ENCODE measurements around the gene QSOX1. TPM values are rescaled to one million over a fixed set of nuclear protein-coding genes. Genes with fewer than 3 reads are reported as not detected.

QSOX1 gene
- total and polyA plus RNA-seq, 2 donors (not counting 3 experiments of a cell fraction or from before 2014, with no cell fraction given) = 256 to 415 TPM

DNA sequence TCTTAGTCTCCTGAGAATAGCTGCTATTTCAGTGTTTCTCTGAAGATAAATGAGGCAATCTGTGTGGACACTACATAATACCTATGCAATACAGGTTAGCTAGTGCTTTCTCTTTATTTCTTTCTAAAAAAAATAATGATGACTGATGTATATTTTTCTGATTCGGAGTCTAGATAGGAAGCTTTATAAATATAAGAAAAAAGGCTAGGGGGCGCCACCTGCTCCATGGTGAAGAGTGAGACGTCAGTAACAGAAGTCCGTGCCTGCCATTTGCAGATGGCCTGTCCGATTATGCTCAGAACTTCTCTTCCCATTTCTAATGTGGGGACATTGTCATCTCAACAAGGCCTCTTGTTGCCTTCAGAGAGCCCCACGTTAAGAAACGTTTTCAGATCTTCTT, 26.4 kb downstream of the QSOX1 start:
- Histone ChIP-seq H3K36me3 (ENCODE audit: control insufficient read depth in 2 of 2, extremely low read depth in 1 of 2, insufficient read depth in 2 of 2, low read length in 2 of 2) (peaks cover 8 to 16% of the 10 kb centered on the region in 2 experiments), H3K9me3 (replicated peaks; ENCODE audit: control insufficient read depth, insufficient read depth, low read length) (no peaks in the 10 kb centered on the region), H4K20me1 (replicated peaks; ENCODE audit: control insufficient read depth, extremely low read depth, insufficient read depth, low read length) (no peaks in the 10 kb centered on the region), H3K4me3 (replicated peaks in 1 of 3; ENCODE audit: insufficient read depth in 1 of 3, low read depth in 1 of 3, low read length in 3 of 3) (no peak overlapping the region), H3K27ac (ENCODE audit: insufficient read depth, low read depth, low read length) (no peak overlapping the region), H3K79me2 (ENCODE audit: control insufficient read depth, insufficient read depth, low read length) (no peaks in the 10 kb centered on the region), H2AFZ (ENCODE audit: low read depth, low read length) (no peak overlapping the region), H3K9ac (replicated peaks; ENCODE audit: extremely low read depth, insufficient read depth, low read length) (no peak overlapping the region), H3K4me2 (ENCODE audit: insufficient read depth, low read length) (no peak overlapping the region), H3K9me1 (replicated peaks; ENCODE audit: control insufficient read depth, extremely low read depth, insufficient read depth, low read length) (no peaks in the 10 kb centered on the region), H3K4me1 (ENCODE audit: control insufficient read depth, extremely low read depth, insufficient read depth, low read length) (no peaks in the 10 kb centered on the region), H3K27me3 (ENCODE audit: control insufficient read depth in 2 of 2, insufficient read depth in 2 of 2, low read length in 2 of 2) (no peaks in the 10 kb centered on the region)
- BruUV-seq (replicated peaks) = no TSS peak
- TF ChIP-seq, protein P1, sequence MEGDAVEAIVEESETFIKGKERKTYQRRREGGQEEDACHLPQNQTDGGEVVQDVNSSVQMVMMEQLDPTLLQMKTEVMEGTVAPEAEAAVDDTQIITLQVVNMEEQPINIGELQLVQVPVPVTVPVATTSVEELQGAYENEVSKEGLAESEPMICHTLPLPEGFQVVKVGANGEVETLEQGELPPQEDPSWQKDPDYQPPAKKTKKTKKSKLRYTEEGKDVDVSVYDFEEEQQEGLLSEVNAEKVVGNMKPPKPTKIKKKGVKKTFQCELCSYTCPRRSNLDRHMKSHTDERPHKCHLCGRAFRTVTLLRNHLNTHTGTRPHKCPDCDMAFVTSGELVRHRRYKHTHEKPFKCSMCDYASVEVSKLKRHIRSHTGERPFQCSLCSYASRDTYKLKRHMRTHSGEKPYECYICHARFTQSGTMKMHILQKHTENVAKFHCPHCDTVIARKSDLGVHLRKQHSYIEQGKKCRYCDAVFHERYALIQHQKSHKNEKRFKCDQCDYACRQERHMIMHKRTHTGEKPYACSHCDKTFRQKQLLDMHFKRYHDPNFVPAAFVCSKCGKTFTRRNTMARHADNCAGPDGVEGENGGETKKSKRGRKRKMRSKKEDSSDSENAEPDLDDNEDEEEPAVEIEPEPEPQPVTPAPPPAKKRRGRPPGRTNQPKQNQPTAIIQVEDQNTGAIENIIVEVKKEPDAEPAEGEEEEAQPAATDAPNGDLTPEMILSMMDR (IDR thresholded peaks at IDR 0.05; ENCODE audit: extremely low read depth in 1 of 2, insufficient read depth in 1 of 2, low read depth in 1 of 2, low read length in 2 of 2) = peak; percentile 33 to 37
- no peak for TF ChIP-seq POLR2AphosphoS5 (IDR thresholded peaks at IDR 0.05; ENCODE audit: insufficient read depth, low read depth, low read length)
- CTCF ChIA-PET = interaction anchor here (0.7 to 8.9 kb wide), 23 partner anchors 14 to 475 kb away, joined by 3 to 177 read pairs (median 4); partner anchors contain the start of gene TOR1AIP1
- intact Hi-C loops (cut with micrococcal nuclease) = no loop called here
- DNase-seq (ENCODE audit: low read depth, low spot score) = peak; percentile 22
- dilution Hi-C loops (cut with MboI; ENCODE audit: extremely low pct_ligation_motif_present, low sequenced_read_pairs) = no loop called here
- FAIRE-seq = no peak
- POLR2A ChIA-PET = no interaction called here

DNA sequence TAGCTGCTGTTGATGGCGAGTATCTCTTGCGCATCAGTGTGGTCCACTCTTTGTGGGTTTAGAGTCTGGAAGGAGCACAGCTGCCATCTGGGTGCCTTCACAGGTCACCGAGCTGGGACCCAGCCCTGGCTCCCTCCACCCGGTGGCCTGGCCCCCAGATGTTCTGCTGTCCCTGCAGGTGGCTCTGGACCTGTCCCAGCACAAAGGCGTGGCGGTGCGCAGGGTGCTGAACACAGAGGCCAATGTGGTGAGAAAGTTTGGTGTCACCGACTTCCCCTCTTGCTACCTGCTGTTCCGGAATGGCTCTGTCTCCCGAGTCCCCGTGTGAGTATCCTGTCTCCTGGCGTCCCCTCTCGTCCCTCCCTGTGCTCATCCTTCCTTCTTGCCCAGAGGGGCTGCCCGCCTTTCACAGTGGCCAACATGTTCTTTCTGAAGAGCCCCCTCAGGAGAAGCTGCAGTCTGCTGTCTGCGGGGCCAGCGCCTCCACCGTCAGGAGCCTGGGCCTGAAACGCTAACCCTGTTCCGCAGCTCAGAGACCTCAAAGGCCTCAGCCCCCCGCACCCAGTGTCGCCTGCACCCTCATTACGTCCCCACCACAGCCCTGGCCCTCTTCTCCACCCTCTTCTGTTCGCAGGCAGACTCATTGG, 27.4 kb downstream of the QSOX1 start:
- no TSS peak for BruUV-seq (replicated peaks)
- H3K36me3 ChIP-seq (ENCODE audit: control insufficient read depth in 2 of 2, extremely low read depth in 1 of 2, insufficient read depth in 2 of 2, low read length in 2 of 2) = peaks cover 10 to 19% of the 10 kb centered on the region in 2 experiments
- dilution Hi-C loops (cut with MboI; ENCODE audit: extremely low pct_ligation_motif_present, low sequenced_read_pairs) = no loop called here

More for the DNA sequence above, 27.4 kb downstream of the QSOX1 start:
- Histone ChIP-seq H3K9me1 (replicated peaks; ENCODE audit: control insufficient read depth, extremely low read depth, insufficient read depth, low read length) (no peaks in the 10 kb centered on the region), H3K27me3 (ENCODE audit: control insufficient read depth in 2 of 2, insufficient read depth in 2 of 2, low read length in 2 of 2) (no peaks in the 10 kb centered on the region), H4K20me1 (replicated peaks; ENCODE audit: control insufficient read depth, extremely low read depth, insufficient read depth, low read length) (no peaks in the 10 kb centered on the region), H3K9ac (replicated peaks; ENCODE audit: extremely low read depth, insufficient read depth, low read length) (no peak overlapping the region), H3K4me1 (ENCODE audit: control insufficient read depth, extremely low read depth, insufficient read depth, low read length) (no peaks in the 10 kb centered on the region), H3K27ac (ENCODE audit: insufficient read depth, low read depth, low read length) (no peak overlapping the region), H3K4me3 (replicated peaks in 1 of 3; ENCODE audit: insufficient read depth in 1 of 3, low read depth in 1 of 3, low read length in 3 of 3) (no peak overlapping the region), H3K4me2 (ENCODE audit: insufficient read depth, low read length) (no peak overlapping the region), H3K9me3 (replicated peaks; ENCODE audit: control insufficient read depth, insufficient read depth, low read length) (no peaks in the 10 kb centered on the region), H2AFZ (ENCODE audit: low read depth, low read length) (no peak overlapping the region), H3K79me2 (ENCODE audit: control insufficient read depth, insufficient read depth, low read length) (no peaks in the 10 kb centered on the region)
- ChIA-PET POLR2A (no interaction called here), CTCF (interaction anchor here (1.4 to 8.9 kb wide), 8 partner anchors 15 to 367 kb away, joined by 3 to 177 read pairs (median 8); no protein-coding TSS in a partner anchor)
- TF ChIP-seq FOS (IDR thresholded peaks at IDR 0.05; ENCODE audit: borderline replicate concordance, insufficient read depth, low read length) = no peak
- intact Hi-C loops (cut with micrococcal nuclease) = no loop called here
- FAIRE-seq = no peak
- no peak for DNase-seq (ENCODE audit: low read depth, low spot score)

All from endothelial cell of umbilical vein (primary cell).